K562 (cell line): ENCODE data around the gene SYN1. TPM values are rescaled to one million over a fixed set of nuclear protein-coding genes. Genes with fewer than 3 reads are reported as not detected.
A peak's percentile ranks its signal among the peaks of the same experiment; 100 is the strongest.

ENCODE experiments used
- ATAC-seq: fragments of 200-7000 bp; cut with Tn5 transposase; 3 replicates; pipeline ENCODE4 v1.9.1; 2020; ENCODE audit warnings: moderate library complexity
- BruUV-seq: library from RNA; stranded (reverse); fragments of 400-500 nt; replicated peaks from 2 replicates; lab custom pipeline; 2021; lab: Mats Ljungman, UMichigan
- CTCF ChIA-PET: fragments of 300-600 bp; formaldehyde crosslinking; extraction: SDS; loops from one replicate; lab custom pipeline; 2021; ENCODE audit warnings: low intra/inter-chr PET ratio; lab: Yijun Ruan, JAX
- POLR2A ChIA-PET: fragments of 300-600, 350-650 bp; sonication (Branson Sonifier 250); formaldehyde crosslinking; extraction: SDS; loops from one replicate; lab custom pipeline; 2021; ENCODE audit warnings: antibody characterized with exemption, inconsistent platforms; lab: Yijun Ruan, JAX
- DNase-seq, 4 experiments: peaks; one replicate each; pipeline versions ENCODE4 v3.0.0 to v3.0.0-alpha.2; 2011 to 2018; ENCODE audit warnings: low spot score in 3 of 4, mixed read lengths in 3 of 4; ENCODE audit errors: extremely low read depth in 1 of 4
- FAIRE-seq: peaks from 2 replicates; lab custom pipeline; 2011; peaks lifted over from hg19 to GRCh38; lab: Jason Lieb, UNC
- H2AFZ ChIP-seq: 2 replicates; pipeline ENCODE4 v1.6.0; 2011; ENCODE audit warnings: low read depth, low read length, control low read depth, inconsistent platforms
- H3K27ac ChIP-seq: fragments of 200-600 bp; 3 replicates; pipeline ENCODE4 v1.8.0; 2011; ENCODE audit warnings: low read depth, mild to moderate bottlenecking, control low read depth, inconsistent platforms, low read length, moderate library complexity, mixed read lengths; ENCODE audit errors: extremely low read depth
- H3K27me3 ChIP-seq, 2 experiments: fragments of 300-600 bp in 1 of 2; 2 replicates in 1 of 2; 3 replicates in 1 of 2; pipeline versions ENCODE4 v1.6.0 to v1.8.0; 2011; ENCODE audit warnings: inconsistent platforms in 2 of 2, low read length in 2 of 2, mild to moderate bottlenecking in 1 of 2, mixed read lengths in 1 of 2, moderate library complexity in 1 of 2; ENCODE audit not compliant: control insufficient read depth in 2 of 2, insufficient read depth in 2 of 2
- H3K36me3 ChIP-seq: fragments of 300-600 bp; 3 replicates; pipeline ENCODE4 v1.8.0; 2011; ENCODE audit warnings: mild to moderate bottlenecking, low read length, inconsistent platforms; ENCODE audit not compliant: control insufficient read depth, insufficient read depth
- H3K4me1 ChIP-seq, 2 experiments: fragments of 200-600 bp in 1 of 2; replicated peaks in 1 of 2; 2 replicates in 1 of 2; 3 replicates in 1 of 2; pipeline versions ENCODE4 v1.5.1 to v1.8.0; 2011; ENCODE audit warnings: inconsistent platforms in 2 of 2, low read length in 2 of 2, mild to moderate bottlenecking in 1 of 2, mixed read lengths in 1 of 2, moderate library complexity in 1 of 2; ENCODE audit not compliant: control insufficient read depth in 2 of 2, insufficient read depth in 2 of 2
- H3K4me2 ChIP-seq: 2 replicates; pipeline ENCODE4 v1.6.1; 2011; ENCODE audit warnings: low read length, control low read depth, inconsistent platforms, mixed read lengths; ENCODE audit not compliant: insufficient read depth
- H3K4me3 ChIP-seq: fragments of 200-600 bp; sonication (generic), shearing (Covaris generic); 2 replicates; pipeline ENCODE4 v1.5.1; 2016; ENCODE audit warnings: control low read depth, inconsistent platforms
- H3K79me2 ChIP-seq: fragments of 200-600 bp; 3 replicates; pipeline ENCODE4 v1.8.0; 2011; ENCODE audit warnings: low read length, inconsistent platforms; ENCODE audit not compliant: control insufficient read depth, insufficient read depth
- H3K9ac ChIP-seq, 2 experiments: 2 replicates each; pipeline versions ENCODE4 v1.6.0 to v1.6.1; 2011; ENCODE audit warnings: low read depth in 2 of 2, low read length in 2 of 2, control low read depth in 1 of 2, inconsistent platforms in 1 of 2, mild to moderate bottlenecking in 1 of 2, mixed read lengths in 1 of 2; ENCODE audit not compliant: insufficient read depth in 1 of 2
- H3K9me1 ChIP-seq: one replicate; pipeline ENCODE4 v1.6.0; 2011; ENCODE audit warnings: inconsistent platforms, mild to moderate bottlenecking, low read length, moderate library complexity; ENCODE audit not compliant: control insufficient read depth, insufficient read depth
- H3K9me3 ChIP-seq: replicated peaks from 2 replicates; pipeline ENCODE4 v1.5.1; 2011; ENCODE audit warnings: low read depth, low read length, inconsistent platforms; ENCODE audit not compliant: control insufficient read depth, insufficient read depth
- H4K20me1 ChIP-seq: replicated peaks from 2 replicates; pipeline ENCODE4 v1.6.1; 2011; ENCODE audit warnings: low read length, inconsistent platforms, mixed read lengths; ENCODE audit not compliant: control insufficient read depth, insufficient read depth
- AFF1 ChIP-seq, 2 experiments: fragments of 450-650 bp; IDR thresholded peaks; 2 replicates each; pipeline ENCODE4 v1.6.1; 2018; ENCODE audit warnings: mild to moderate bottlenecking in 2 of 2, low read depth in 1 of 2; ENCODE audit not compliant: partially characterized antibody in 2 of 2
- SPI1 ChIP-seq: IDR thresholded peaks from 2 replicates; pipeline ENCODE4 v1.6.1; 2011; ENCODE audit warnings: low read depth, low read length, control low read depth, borderline replicate concordance
- WGBS: fragments of 100-300 bp; shearing (Covaris generic); methylation state at CpG from one replicate; pipeline ENCODE4 v1.1.6; 2016; ENCODE audit warnings: low coverage, mixed read lengths; ENCODE audit not compliant: insufficient coverage; ENCODE audit errors: missing lambda C conversion rate; 5-methylcytosine and 5-hydroxymethylcytosine counted together
- in situ Hi-C: fragments of 300-500 bp; cut with MboI; formaldehyde crosslinking; loops from 4 replicates; pipeline ENCODE4 v1.15.0; 2018; ENCODE audit warnings: inconsistent platforms, mixed read lengths
- intact Hi-C: fragments of 100-400 bp; cut with micrococcal nuclease; formaldehyde crosslinking; loops from 2 replicates; pipeline ENCODE4 v1.14.2; 2022
- polyA plus RNA-seq, 8 experiments: library from polyadenylated mRNA; depleted of rRNA in 4 of 8; stranded (reverse) in 5 of 8; unstranded in 3 of 8; fragments of >200 nt; fragmentation: Nextera tagmentation in 2 of 8; fragmentation: Illumina TruSeq in 1 of 8; extraction: Ambion mirVana in 2 of 8; extraction: Trizol in 1 of 8; gene quantifications; 2 replicates each; pipeline versions ENCODE4 v1.2.1 to v1.2.3, GENCODE V29; 2011 to 2014; ENCODE audit warnings: inconsistent platforms in 1 of 8, missing spikeins in 1 of 8
- total RNA-seq, 7 experiments: library from RNA; depleted of rRNA in 6 of 7; stranded (reverse); fragments of >200 nt in 6 of 7; fragmentation: Illumina TruSeq in 2 of 7; extraction: Trizol in 2 of 7; gene quantifications; 2 replicates each; pipeline versions ENCODE4 v1.2.1 to v1.2.3, GENCODE V29; 2011 to 2021; ENCODE audit warnings: low replicate concordance in 1 of 7

Gene SYN1
- total and polyA plus RNA-seq, 9 of the 15 experiments (the other 6 are each of a cell fraction or from before 2014, with no cell fraction given) = 0.01 to 0.28 (median 0.18) TPM; not detected in 2

GRCh38 chrX:47605024-47605423 lies 14.6 kb downstream of the SYN1 start:
- H3K9ac ChIP-seq = no peak overlapping the region
- no peaks in the 10 kb centered on the region for H4K20me1 ChIP-seq
- H3K9me3 ChIP-seq = 0 out of 2 replicates have a peak, but pooled peaks cover 2% of the 10 kb centered on the region
- no peaks in the 10 kb centered on the region for H3K9me1 ChIP-seq
- H3K4me2 ChIP-seq = no peak overlapping the region
- no peaks in the 10 kb centered on the region for H3K36me3 ChIP-seq
- ATAC-seq = no peak
- intact Hi-C loops (no loop called here), in situ Hi-C loops (no loop called here)
- CTCF ChIA-PET = no interaction called here
- no peak for DNase-seq
- no peaks in the 10 kb centered on the region for H3K27me3 ChIP-seq
- 50% methylated on average over 9 of the region's 9 CpGs for WGBS
- no peaks in the 10 kb centered on the region for H3K79me2 ChIP-seq
- no peak overlapping the region for H3K4me3 ChIP-seq
- no peak overlapping the region for H3K27ac ChIP-seq
- BruUV-seq = no TSS peak
- TF ChIP-seq SPI1 (0 out of 2 replicates have a peak, but pooled peaks have one; percentile 7), AFF1 (IDR thresholded peaks at IDR 0.05; ENCODE audit: low read depth in 1 of 2, partially characterized antibody in 2 of 2) (no peak)
- peaks cover 7% of the 10 kb centered on the region in 2 experiments; a peak in 4 of 5 replicates for H3K4me1 ChIP-seq
- POLR2A ChIA-PET = no interaction called here
- FAIRE-seq = no peak
- H2AFZ ChIP-seq = no peak overlapping the region
